T-helper 22 cell (primary cell): Measurements from ENCODE around the gene BCCIP.

ENCODE experiments used
- DNase-seq: peaks from one replicate; pipeline ENCODE4 v3.0.0-alpha.2; 2020; ENCODE audit warnings: low read depth

Gene BCCIP

DNA sequence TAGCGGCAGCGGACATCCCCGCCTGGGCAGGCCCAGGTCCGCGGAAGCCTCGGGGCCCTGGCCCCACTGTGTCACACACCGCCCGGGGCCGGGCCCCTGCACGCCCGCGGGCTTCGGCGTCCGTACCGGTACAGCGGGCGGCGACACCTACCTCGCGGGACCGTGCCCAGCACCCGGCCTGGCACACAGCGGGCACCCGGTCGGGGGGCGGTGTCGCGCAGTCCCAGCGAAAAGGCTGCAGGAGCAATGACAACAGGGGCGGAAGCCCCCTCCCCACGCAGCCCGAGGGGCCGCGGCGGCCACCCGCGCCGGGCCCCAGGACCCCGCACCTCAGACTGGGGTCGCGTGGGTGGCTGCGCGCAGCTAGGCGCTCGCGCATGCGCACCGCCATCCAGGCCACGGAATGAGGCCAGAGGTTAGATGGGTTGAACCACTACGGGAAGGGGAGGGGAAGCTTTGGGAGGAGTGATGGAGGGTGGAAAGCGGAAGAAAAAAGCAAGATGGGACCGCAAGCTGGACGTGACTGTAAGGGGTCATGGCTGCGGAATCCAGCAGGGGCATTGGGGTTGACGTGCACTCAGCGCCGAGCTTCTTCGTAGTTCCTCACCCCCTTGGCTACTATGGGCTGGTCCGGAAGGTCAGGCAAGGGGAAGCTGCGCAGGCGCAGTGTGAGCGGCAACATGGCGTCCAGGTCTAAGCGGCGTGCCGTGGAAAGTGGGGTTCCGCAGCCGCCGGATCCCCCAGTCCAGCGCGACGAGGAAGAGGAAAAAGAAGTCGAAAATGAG is at the start of gene BCCIP, which contains the start of gene UROS:
Gene BCCIP, plus strand, starts transcription at position 669 of the 785 bp plus-strand sequence. Its CDS starts 12 bp downstream, at position 681.
Gene UROS, minus strand, starts transcription at position 381 of the 785 bp plus-strand sequence. CDS start 6,759 bp downstream, outside the sequence.
- peak; percentile 85 for DNase-seq

DNA sequence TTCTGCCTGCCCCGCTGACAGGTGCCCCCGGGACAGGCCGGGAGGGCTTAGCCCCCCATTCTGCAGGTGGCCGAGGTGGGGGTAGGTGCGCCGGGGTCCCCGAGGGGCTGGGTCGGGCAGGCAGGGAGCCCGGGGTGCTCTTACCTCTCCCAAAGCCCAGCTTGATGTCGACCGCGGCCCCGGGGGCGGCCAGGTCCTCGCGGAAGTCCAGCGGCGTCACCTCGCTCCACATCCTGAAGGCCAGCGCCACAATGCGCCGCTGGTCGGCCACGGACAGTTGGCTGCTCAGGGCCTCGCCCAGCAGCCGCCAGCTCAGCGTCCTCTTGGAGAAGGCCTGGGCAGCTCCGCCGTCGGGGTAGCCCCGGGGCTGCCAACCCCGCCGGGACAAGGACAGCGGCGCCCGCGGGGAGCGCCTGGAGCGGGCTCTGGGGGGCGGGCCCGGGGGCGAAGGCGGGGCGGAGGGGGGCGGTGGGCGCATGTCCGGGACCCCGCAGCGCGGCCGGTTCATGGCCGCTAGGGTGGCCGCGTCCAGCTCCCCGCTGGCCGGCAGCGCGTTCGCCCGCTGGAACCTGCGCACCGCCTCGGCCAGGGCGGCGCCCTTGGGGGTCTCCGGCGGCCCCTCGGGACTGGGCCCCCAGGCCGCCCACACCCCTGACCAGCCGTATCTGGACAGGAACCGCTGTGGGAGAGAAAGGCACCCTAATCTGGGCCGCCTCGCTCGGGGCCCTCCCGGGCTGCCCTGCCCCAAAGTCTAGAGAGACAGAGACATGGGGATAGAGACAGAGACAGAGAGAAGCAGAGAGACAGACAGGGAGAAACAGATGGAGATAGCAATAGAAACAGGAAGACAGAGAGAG is 49.4 kb upstream of the BCCIP start:
- no peak for DNase-seq

DNA sequence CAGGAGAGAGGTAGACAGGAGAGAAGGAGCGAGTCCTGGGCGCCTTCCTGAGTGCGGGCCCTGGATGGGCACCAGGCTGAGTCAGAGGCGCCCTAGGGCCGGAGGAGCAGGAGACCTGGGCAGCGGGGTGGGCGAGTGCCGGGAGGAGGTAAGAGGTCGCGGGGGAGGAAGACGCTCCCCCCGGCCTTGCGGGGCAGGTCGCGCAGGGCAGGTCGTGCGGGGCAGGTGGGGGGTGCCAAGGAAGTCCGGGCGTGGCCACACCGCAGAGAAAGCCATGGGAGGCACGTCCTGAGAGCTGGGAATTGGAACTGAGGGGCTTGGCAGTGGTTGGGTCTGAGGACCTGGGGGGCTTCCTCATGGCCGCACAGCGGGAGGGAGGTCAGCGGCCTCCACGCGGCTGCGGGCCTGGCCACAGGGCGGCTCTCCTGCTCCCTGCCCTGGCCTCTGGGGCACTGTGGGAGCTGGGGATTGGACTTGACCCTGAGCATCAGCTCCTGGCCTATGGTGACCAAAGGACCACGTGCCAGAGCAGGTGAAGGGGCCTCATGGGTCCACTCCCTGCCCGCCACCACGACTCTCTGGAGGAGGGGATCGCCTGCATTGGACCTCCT is 48.7 kb upstream of the BCCIP start:
- DNase-seq, result no peak

DNA sequence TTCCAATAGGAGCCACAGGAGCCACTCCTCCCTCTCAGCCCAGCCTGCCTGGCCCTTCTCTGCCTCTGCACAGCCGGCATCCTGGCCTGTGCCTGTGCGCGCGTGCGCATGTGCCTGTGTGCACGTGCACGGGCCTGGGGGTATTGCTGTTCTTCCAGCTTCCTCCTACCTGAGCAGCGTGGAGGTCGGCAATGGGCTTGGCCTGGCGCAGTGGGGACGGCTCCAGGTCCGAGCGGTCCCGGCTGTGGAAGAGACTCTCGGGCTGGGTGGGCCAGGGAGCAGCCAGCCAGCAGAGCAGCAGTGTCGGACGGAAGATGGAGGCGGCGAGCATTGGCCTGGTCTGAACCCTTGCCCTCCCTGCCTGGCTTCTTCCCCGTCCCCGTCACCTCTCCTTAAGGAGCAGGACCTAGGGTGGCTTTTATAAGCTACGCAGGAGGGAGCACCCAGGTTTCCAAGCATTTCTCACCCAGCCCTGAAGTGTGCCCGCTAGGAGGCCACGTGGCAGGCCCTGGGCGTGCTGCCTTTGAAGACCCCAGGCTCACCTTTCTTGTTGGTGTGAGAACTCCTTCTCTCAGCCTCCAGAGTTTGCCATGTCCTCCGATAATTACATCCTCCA is 47.7 kb upstream of the BCCIP start, which contains the start of gene MMP21:
Gene MMP21, minus strand, starts transcription at position 331 of the 616 bp plus-strand sequence. Its CDS starts 0 bp downstream, at position 331.
- no peak for DNase-seq

DNA sequence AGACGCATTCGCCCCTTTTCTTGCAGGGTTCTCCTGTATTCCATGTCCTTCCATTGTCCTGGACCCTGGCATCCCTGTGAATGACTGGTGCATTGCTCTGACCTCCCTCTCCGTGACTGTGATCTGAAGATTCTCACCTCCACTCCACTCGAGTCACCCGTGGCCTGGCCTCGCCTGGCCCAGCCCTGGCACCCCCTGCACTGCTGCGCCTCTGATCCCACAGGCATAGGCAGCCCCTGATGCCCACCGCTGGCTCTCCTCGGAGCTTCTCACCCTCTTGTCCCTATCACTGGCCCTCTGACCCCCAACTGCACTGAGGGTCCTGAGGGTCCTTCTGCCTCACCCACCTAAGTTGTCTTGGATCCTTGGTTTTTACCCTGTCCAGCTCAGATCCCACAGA is 45.5 kb upstream of the BCCIP start:
- DNase-seq, result no peak

DNA sequence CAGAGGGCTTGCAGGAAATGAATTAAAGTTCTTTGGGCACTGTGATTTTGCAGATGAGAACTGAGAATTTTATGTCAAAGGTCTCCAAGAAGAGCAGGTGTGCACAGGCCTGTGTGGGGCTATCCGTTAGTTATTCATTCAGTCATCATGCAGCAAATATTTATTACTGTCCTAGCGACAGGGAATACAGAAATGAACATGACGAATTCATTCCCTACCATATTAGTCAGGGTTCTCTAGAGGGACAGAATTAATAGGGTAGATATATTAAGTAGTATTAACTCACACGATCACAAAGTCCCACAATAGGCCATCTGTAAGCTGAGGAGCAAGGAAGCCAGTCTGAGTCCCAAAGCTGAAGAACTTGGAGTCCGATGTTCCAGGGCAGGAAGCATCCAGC is 44.8 kb upstream of the BCCIP start:
- no peak for DNase-seq

DNA sequence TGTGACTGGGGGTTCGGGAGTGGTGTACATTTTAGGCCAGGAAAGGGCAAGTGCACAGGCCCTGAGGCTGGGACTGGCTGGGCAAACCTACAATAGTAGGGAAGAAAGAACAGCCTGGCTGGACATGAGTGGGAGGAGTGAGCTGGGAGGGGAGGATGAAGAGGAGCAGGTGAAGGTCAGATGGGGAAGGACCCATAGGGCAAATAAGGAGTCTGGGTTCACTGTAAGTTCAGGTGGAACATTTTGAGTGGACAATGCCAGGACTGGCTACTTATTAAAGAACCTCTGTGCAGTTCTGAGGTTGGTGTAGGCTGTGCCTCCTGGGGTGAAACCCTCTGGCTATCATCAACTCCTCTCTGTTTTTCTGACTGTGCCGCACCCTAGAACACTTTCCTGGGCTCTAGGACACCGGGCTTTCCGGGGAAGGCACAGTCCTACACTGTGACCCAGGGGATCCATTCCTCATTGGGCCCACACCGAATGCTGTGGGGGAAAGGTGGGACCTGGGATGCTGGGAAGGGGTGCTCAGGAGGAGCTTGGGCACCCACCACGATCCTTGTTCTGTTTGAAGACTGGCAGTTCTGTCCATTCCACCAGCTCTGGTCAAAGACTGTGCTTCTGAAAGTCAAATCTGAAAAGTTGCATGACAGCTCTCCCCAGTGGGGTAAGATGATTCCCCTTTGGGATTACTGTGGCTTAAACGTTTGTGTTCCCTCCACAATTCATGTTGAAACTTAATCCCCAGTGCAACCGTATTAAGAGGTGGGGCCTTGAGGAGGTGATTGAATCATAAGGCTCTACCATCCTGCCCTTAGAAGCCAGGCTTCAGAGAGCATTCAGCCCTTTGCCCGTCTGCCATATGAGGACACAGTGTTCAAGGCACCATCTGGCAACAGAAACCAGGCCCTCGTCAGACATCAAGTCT is 43.7 kb upstream of the BCCIP start:
- DNase-seq, result no peak

DNA sequence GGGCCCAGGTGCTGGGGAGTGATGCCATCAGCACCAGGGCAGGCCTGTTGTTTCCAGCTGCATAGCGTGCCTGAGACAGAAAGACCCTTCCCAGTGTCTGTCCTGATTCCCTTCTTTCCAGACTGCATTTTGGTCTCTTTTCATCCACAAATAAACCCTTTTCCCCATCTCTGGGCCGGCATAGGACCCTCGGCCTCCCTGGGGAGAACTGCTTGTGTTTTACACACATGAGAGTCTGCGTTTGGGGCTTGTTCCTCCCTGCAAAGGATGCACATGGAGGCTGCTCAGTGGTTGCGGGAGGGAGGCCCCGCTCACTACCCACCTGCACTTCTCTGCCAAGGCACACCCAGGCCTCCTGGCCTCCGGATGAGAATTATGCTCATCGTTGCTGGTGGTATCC is 42.0 kb upstream of the BCCIP start:
- DNase-seq, result no peak

DNA sequence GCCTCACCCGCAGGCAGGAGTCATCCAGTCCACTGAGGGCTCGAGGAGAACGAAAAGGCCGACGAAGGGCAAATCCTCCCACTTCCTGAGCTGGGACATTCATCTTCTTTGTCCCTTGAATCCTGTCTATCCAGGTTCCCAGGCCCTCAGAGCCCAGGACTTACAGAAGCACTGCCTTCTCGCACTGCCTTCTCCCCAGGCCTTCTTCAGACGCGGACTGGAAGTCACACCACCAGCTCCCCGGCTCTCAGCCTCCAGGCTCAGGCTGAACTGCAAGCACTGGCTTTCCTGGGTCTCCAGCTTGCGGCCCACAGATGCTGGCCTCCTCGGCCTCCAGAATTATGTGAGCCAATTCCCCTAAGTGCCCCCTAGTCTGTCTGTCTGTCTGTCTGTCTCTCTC is 41.3 kb upstream of the BCCIP start:
- no peak for DNase-seq

DNA sequence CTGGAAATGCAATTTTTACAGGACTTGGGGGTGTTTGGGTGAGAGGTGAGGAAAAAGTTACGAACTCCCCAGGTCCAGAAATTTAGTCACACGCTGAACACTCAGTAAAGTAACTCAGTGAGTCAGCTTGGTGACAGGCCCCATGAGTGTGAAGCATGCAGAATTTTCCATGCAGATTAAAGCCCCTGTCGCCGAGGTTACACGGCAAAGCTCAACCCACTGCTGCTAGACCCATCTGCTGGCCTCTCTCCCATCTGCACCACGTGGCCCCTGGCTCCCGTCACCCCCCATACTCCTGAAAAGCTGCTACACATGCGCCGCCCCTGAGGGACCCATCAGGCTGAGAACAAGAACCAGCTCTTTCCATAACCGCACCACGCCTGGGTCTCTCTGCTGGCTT is 40.7 kb upstream of the BCCIP start:
- no peak for DNase-seq

DNA sequence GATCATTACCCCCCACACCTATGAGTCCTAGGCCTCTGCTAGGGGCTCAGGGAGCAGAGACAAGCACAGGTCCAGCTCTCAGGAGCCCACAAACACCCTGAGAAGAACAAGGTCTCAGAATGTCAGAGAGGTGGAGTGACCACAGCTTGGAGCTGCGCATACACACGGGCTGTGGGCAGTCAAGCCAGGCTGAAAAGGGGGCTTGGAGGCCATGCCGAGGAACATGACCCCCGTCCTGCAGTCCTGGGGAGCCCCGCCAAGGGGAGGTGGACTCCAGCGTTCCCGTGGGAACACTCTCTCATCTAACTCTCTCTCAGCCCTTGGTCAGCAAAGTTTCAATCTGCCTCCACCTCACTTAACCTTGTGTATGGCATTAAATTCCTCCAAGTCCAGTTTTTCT is 39.9 kb upstream of the BCCIP start:
- DNase-seq, result no peak

DNA sequence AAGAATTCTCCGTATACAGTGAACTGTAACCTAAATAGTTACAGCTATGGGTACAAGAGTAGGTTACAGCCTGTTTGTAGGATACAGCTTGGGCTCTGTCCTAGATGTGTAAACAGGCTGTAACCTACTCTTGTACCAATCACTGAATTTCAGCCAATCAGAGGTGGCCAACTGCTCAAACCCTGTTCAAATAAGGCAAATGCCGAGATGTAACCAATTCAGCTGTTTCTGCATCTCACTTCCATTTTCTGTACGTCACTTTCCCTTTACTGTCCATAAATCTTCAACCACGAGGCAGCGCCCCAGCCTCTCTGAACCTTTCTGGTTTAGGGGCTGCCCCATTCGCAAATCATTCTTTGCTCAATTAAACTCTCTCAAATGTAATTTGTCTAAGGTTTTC is 39.4 kb upstream of the BCCIP start:
- DNase-seq, result no peak

DNA sequence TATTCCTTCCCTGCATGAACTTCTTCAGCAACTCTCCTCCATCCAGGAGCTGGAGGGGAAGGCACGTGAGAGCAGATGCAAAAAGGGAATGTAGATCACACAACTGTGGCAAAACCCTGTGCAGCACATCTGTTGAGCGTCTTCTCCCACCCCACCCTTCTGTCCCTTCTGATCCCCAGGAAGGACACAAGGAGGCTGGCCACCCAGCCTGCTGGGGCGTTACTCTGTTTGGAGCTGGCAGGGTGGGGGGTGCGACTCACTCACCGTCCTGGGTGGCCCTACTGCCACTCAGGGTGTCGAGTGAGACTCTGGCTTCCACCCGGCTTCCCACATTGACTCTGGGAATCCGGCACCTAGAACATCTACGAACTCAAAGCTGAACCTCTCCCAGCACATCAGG is 37.6 kb upstream of the BCCIP start:
- no peak for DNase-seq

DNA sequence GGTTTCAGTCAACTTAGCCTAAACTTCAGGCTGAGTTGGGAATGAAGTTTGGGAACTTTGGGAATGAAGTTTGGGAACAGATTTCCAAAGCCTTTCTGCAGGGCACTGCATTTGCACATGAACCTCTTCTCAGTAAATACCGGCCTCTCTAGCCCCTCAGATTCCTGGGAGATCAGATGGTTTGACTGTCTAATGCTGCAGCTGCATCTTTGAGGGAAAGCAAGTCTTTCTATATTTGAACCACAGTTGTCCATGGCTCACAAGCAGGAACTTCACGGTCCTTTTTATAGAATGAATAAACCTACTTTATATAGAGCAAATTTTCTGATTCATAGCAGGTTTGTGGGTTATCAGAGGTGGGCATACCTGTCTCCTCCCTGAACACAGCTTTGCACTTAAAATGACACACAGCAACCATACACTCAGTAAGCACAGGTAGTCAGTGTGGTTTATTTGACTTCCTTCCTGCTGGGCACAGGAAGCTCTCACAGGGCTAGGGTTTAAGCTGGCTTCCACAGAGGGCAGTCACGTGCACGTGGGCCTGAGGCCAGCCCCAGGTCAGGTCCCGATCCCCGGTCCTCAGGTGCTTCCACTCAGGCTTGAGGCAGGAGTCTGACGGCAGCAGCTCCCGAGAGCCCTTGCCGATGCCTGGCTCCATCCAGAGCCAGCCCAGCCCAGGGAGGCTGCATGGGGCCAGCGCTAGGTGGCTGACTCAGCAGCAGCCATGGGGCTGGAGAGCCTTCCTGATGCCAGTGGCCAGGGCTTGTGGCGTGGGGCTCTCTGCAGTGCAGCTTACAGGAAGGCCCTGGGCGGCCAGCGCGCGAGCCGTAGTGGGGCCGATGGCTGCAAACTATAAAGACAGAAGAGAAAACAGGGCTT is 35.0 kb upstream of the BCCIP start:
- no peak for DNase-seq

DNA sequence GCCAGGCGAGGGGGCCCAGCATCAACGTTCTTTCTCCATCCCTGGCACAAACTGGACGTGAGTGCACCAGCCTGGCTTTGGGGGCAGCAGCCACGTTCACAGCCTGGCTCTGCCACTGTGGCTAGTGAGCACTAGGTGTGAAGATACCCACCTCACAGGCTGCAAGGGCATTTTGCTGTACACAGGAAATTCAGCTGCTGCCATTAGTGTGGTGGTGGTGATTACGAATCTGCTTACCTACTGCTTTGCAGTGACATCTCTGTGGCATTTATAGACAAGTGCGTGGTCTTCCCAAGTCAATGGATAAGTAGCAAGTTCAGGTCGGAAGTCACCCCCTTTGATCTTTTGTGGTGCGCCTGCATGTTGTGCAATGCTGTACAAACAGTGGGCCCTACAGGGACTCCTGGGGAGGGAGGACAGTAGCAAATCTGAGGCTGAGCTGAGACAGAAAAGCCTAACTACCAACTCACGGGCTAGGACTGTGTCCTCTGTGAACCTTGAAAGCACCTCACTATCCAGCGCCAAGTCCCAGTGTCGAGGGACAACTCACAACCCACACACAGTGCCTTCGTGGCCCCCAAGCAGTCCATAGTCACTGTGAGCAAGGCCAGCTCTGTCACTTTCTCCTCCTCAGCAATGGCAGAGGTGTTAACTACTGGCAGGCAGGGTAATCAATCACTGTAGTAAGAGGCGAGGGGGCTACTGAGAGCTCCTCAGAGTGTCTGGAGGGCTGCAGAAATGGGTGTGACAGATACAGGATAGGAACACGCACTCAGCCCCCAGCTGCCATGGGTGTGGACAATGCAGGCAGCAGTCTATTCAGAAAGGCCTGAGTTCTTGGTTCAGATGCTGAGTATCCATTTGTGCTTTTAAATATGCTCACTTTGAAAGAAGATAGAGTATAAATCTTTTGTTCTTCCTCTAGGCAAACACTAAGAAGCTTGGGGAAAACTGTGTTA is 30.7 kb upstream of the BCCIP start:
- no peak for DNase-seq

DNA sequence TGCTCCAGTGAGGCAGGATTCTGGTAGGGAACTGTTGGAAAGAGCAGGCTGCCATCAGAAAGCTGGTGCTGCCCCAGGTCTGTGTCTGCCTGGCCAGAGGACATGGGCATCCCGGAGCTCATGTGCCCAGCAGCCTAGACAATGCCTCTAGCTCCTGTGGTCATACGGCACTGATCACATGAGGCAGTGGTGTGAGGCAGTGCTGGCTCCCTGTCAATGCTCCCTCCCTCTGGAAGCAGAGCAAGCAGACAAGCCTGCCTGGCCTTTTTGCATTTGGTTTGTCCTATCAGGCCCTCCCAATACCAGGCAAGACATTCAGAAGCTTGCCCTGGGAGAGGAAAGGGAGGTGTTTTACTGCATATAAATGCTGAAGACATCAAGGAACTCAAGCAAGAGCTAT is 28.2 kb upstream of the BCCIP start:
- DNase-seq, result no peak

DNA sequence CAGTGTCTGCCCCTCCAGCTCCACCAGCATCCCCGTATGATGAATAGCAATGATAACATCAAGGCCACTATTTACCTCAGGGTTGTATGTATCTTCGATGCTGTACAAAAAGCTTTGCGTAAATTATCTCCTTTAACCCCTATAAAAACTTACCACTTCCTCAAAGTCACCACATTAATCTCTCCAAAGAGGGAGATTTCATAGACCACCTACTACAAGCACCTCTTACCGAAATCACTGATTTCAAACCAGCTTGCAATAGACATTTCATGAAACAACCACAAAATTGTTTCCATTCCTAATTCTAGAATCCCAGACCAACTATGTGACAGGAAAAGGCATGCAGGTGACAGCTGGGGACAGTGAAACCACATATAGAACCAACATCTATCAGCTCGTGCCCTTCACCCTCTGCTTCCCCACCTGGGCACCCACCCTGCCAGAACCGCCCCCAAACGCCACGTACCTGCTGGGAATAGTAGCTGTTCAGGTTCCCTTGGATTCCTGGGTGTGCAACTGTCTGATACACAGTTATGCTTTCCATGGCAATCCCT is 27.6 kb upstream of the BCCIP start:
- DNase-seq, result no peak

DNA sequence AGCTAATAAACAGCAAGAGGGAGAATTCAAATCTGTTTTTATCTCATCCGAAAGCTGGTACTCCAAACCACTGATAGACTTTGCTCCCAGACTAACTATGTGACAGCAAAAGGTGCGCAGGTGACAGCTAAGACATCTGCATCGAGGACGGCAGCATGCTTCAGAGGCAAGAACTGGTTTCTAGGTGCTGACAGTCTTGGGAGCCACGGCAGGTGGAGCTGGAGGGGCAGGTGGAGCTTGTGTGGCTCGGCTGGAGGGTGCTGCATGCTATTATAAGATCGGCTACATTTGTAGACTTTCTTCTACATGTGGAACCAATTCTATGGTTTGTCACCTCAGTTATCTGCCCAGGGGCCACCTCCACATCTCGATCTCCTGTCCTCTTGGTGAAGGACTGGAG is 25.9 kb upstream of the BCCIP start:
- no peak for DNase-seq
